WTC11 (cell line): ENCODE measurements around the gene NEK2.

Source experiments
- ATF6 ChIP-seq: sonication (generic); formaldehyde crosslinking; IDR thresholded peaks from 2 replicates; pipeline ENCODE4 v1.8.1; 2023; ENCODE audit warnings: mild to moderate bottlenecking, missing genetic modification reagents
- CTCF ChIP-seq: fragments of 200-600 bp; IDR thresholded peaks from 2 replicates; pipeline ENCODE4 v1.8.0; 2022; ENCODE audit warnings: antibody characterized with exemption
- ETV6 ChIP-seq: sonication (generic); formaldehyde crosslinking; IDR thresholded peaks from 2 replicates; pipeline ENCODE4 v1.8.1; 2022; ENCODE audit warnings: mild to moderate bottlenecking, missing genetic modification reagents
- FOXJ3 ChIP-seq: sonication (generic); formaldehyde crosslinking; IDR thresholded peaks from 2 replicates; pipeline ENCODE4 v1.9.0; 2021; ENCODE audit warnings: missing genetic modification reagents, mild to moderate bottlenecking, borderline replicate concordance
- FOXK1 ChIP-seq: sonication (generic); formaldehyde crosslinking; IDR thresholded peaks from 2 replicates; pipeline ENCODE4 v1.8.0; 2022; ENCODE audit warnings: mild to moderate bottlenecking, moderate library complexity, missing genetic modification reagents
- FOXP4 ChIP-seq: sonication (generic); formaldehyde crosslinking; IDR thresholded peaks from 2 replicates; pipeline ENCODE4 v1.8.0; 2022; ENCODE audit warnings: mild to moderate bottlenecking, missing genetic modification reagents
- NFYB ChIP-seq: sonication (generic); formaldehyde crosslinking; conservative IDR thresholded peaks from 2 replicates; pipeline ENCODE4 v1.8.0; 2022; ENCODE audit warnings: low read depth, missing genetic modification reagents
- RORB ChIP-seq: fragments of 250-450 bp; sonication (Bioruptor Pico); IDR thresholded peaks from 2 replicates; pipeline ENCODE4 v1.9.0; 2021; ENCODE audit warnings: mild to moderate bottlenecking
- SP1 ChIP-seq: sonication (generic); formaldehyde crosslinking; conservative IDR thresholded peaks from 2 replicates; pipeline ENCODE4 v1.8.1; 2022; ENCODE audit warnings: missing genetic modification reagents
- TCF7 ChIP-seq: sonication (generic); formaldehyde crosslinking; IDR thresholded peaks from 2 replicates; pipeline ENCODE4 v1.8.0; 2022; ENCODE audit warnings: mild to moderate bottlenecking, low read depth, missing genetic modification reagents, moderate library complexity
- USF2 ChIP-seq: sonication (generic); formaldehyde crosslinking; IDR thresholded peaks from 2 replicates; pipeline ENCODE4 v1.8.1; 2023; ENCODE audit warnings: mild to moderate bottlenecking, missing genetic modification reagents, moderate library complexity
- ZNF121 ChIP-seq: sonication (generic); formaldehyde crosslinking; IDR thresholded peaks from 2 replicates; pipeline ENCODE4 v1.8.0; 2023; ENCODE audit warnings: missing genetic modification reagents
- ZNF219 ChIP-seq: sonication (generic); formaldehyde crosslinking; IDR thresholded peaks from 2 replicates; pipeline ENCODE4 v1.8.0; 2023; ENCODE audit warnings: missing genetic modification reagents, mild to moderate bottlenecking, borderline replicate concordance
- ZNF281 ChIP-seq: sonication (generic); formaldehyde crosslinking; IDR thresholded peaks from 2 replicates; pipeline ENCODE4 v1.8.0; 2023; ENCODE audit warnings: mild to moderate bottlenecking, missing genetic modification reagents

- TF ChIP-seq CTCF (no peak), FOXP4 (CRISPR knock-in tag) (no peak), TCF7 (no peak), SP1 (CRISPR knock-in tag) (no peak), RORB (CRISPR knock-in tag) (no peak), FOXJ3 (CRISPR knock-in tag) (no peak), ATF6 (CRISPR knock-in tag) (no peak), ZNF121 (CRISPR knock-in tag) (no peak), NFYB (CRISPR knock-in tag) (no peak), ZNF281 (CRISPR knock-in tag) (no peak), USF2 (CRISPR knock-in tag) (no peak), ZNF219 (CRISPR knock-in tag) (no peak), ETV6 (CRISPR knock-in tag) (no peak), FOXK1 (no peak)
Observed at GRCh38 chr1:211683396-211684297, 8.2 kb upstream of the NEK2 start.
